ENCODE measurements around the gene KAT2B. TPM values are rescaled to one million over a fixed set of nuclear protein-coding genes. Genes with fewer than 3 reads are reported as not detected.
"Not testable (repeated sequence)": the region's sequence is repeated elsewhere in the genome, so short reads cannot be mapped to it uniquely, and the experiment has no call there.

The KAT2B gene
- total RNA-seq, 1 experiment from 2014 or later: 9.8 TPM

DNA sequence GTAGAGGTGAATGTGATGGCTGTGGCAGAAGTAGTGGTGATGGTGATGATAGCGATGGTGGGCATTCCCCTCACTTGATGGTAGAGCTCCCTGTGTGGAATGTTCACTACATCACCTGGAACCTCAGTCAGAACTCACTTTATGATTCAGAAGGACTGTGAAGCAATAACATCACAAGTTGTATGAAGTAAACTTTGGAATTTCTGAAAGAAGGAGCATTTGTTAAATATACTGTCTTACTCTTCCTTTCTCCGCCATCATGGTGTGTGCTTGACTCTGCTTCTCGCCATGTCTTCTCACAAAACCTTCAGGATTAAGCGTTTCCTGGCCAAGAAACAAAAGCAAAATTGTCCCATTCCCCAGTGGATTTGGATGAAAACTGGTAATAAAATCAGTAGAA, 28.1 kb upstream of the KAT2B start, which contains the start of gene PP2D1:
Gene PP2D1, minus strand, starts transcription at position 101 of the 400 bp plus-strand sequence. CDS start 192 bp downstream, outside the sequence.
- Mint-ChIP-seq H3K36me3 (ENCODE audit: insufficient read depth, unreplicated experiment) (no peaks in the 10 kb centered on the region), H3K9me3 (ENCODE audit: unreplicated experiment) (no peaks in the 10 kb centered on the region), H3K4me1 (ENCODE audit: low read depth, unreplicated experiment) (no peaks in the 10 kb centered on the region), H3K27ac (ENCODE audit: unreplicated experiment) (no peak within 1 kb of the TSS), H3K4me3 (ENCODE audit: unreplicated experiment) (no peak within 1 kb of the TSS), H3K27me3 (ENCODE audit: insufficient read depth, unreplicated experiment) (no peaks in the 10 kb centered on the region)
- H3K36me3 ChIP-seq (ENCODE audit: control insufficient read depth, insufficient read depth, low read length): no peaks in the 10 kb centered on the region
- no peaks in the 10 kb centered on the region for H3K4me1 ChIP-seq
- no peak for DNase-seq
- H3K4me3 ChIP-seq (ENCODE audit: low read depth, low read length): no peak within 1 kb of the TSS
- CTCF ChIA-PET: no interaction called here
- BruUV-seq (replicated peaks): no TSS peak
- no peaks in the 10 kb centered on the region for H3K9me3 ChIP-seq
- TF ChIP-seq, protein P1, sequence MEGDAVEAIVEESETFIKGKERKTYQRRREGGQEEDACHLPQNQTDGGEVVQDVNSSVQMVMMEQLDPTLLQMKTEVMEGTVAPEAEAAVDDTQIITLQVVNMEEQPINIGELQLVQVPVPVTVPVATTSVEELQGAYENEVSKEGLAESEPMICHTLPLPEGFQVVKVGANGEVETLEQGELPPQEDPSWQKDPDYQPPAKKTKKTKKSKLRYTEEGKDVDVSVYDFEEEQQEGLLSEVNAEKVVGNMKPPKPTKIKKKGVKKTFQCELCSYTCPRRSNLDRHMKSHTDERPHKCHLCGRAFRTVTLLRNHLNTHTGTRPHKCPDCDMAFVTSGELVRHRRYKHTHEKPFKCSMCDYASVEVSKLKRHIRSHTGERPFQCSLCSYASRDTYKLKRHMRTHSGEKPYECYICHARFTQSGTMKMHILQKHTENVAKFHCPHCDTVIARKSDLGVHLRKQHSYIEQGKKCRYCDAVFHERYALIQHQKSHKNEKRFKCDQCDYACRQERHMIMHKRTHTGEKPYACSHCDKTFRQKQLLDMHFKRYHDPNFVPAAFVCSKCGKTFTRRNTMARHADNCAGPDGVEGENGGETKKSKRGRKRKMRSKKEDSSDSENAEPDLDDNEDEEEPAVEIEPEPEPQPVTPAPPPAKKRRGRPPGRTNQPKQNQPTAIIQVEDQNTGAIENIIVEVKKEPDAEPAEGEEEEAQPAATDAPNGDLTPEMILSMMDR (IDR thresholded peaks at IDR 0.05; ENCODE audit: insufficient read depth in 1 of 2, low read depth in 1 of 2, low read length in 1 of 2, severe bottlenecking in 1 of 2, unreplicated experiment in 1 of 2): no peak
- intact Hi-C loops (cut with micrococcal nuclease; ENCODE audit: unreplicated experiment): no loop called here
- POLR2A ChIA-PET: no interaction called here
- no peaks in the 10 kb centered on the region for H3K27me3 ChIP-seq (replicated peaks; ENCODE audit: control insufficient read depth, insufficient read depth, low read length)

DNA sequence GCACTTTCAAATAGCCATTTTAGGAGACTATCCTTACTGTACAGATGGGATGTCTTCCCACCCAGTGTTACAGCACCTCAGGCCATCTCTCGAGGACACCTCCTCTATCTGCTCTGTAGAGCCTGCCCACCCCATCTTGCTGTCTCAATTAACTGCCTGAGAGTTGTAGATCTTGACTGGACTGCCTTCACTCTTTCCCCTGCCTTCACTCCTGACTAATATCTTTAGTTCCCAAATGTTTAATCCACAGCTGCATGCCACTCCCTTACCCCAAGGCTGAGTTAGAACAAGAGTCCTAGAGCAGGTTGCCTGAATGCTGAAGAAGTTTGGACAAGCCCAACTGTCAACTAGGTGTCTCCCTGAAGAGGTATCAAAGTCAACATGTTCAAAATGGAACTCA, 26.9 kb upstream of the KAT2B start:
- no peak overlapping the region for H3K27ac Mint-ChIP-seq (ENCODE audit: unreplicated experiment)
- H3K36me3 Mint-ChIP-seq (ENCODE audit: insufficient read depth, unreplicated experiment): no peaks in the 10 kb centered on the region
- H3K9me3 Mint-ChIP-seq (ENCODE audit: unreplicated experiment): no peaks in the 10 kb centered on the region
- no peaks in the 10 kb centered on the region for H3K4me1 ChIP-seq
- H3K9me3 ChIP-seq: no peaks in the 10 kb centered on the region
- no TSS peak for BruUV-seq (replicated peaks)
- H3K4me3 ChIP-seq (ENCODE audit: low read depth, low read length): no peak overlapping the region
- H3K27me3 Mint-ChIP-seq (ENCODE audit: insufficient read depth, unreplicated experiment): no peaks in the 10 kb centered on the region
- CTCF ChIA-PET: no interaction called here
- intact Hi-C loops (cut with micrococcal nuclease; ENCODE audit: unreplicated experiment): no loop called here
- no peaks in the 10 kb centered on the region for H3K27me3 ChIP-seq (replicated peaks; ENCODE audit: control insufficient read depth, insufficient read depth, low read length)
- no peaks in the 10 kb centered on the region for H3K4me1 Mint-ChIP-seq (ENCODE audit: low read depth, unreplicated experiment)
- H3K4me3 Mint-ChIP-seq (ENCODE audit: unreplicated experiment): no peak overlapping the region
- POLR2A ChIA-PET: no interaction called here
- DNase-seq: no peak
- H3K36me3 ChIP-seq (ENCODE audit: control insufficient read depth, insufficient read depth, low read length): no peaks in the 10 kb centered on the region
- TF ChIP-seq, protein P1 (IDR thresholded peaks at IDR 0.05; ENCODE audit: insufficient read depth in 1 of 2, low read depth in 1 of 2, low read length in 1 of 2, severe bottlenecking in 1 of 2, unreplicated experiment in 1 of 2): no peak

DNA sequence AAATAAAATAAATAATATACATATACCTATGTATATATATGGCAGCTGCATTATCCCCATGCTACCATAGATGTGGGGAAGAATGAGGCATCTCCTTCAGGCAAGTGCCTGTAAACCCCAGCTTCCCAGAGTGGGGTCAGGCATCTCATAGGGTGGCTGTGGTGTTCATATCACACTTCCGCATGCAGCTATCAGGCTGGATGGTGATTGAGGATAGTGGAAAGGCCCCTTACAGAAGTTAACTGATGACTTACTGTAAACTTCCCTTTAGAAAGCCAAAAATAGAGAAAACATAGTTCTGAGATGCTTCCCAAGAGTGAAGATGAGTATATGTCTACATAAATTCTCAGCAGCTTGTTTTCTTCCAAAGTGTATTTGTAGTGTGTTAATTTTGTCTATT, 24.7 kb upstream of the KAT2B start:
- Mint-ChIP-seq H3K9me3 (ENCODE audit: unreplicated experiment) (no peaks in the 10 kb centered on the region), H3K4me1 (ENCODE audit: low read depth, unreplicated experiment) (no peaks in the 10 kb centered on the region), H3K4me3 (ENCODE audit: unreplicated experiment) (no peak overlapping the region), H3K36me3 (ENCODE audit: insufficient read depth, unreplicated experiment) (no peaks in the 10 kb centered on the region), H3K27ac (ENCODE audit: unreplicated experiment) (no peak overlapping the region), H3K27me3 (ENCODE audit: insufficient read depth, unreplicated experiment) (no peaks in the 10 kb centered on the region)
- H3K36me3 ChIP-seq (ENCODE audit: control insufficient read depth, insufficient read depth, low read length): no peaks in the 10 kb centered on the region
- BruUV-seq (replicated peaks): no TSS peak
- no peaks in the 10 kb centered on the region for H3K9me3 ChIP-seq
- intact Hi-C loops (cut with micrococcal nuclease; ENCODE audit: unreplicated experiment): no loop called here
- no peak overlapping the region for H3K4me3 ChIP-seq (ENCODE audit: low read depth, low read length)
- TF ChIP-seq, protein P1 (IDR thresholded peaks at IDR 0.05; ENCODE audit: insufficient read depth in 1 of 2, low read depth in 1 of 2, low read length in 1 of 2, severe bottlenecking in 1 of 2, unreplicated experiment in 1 of 2): no peak
- ChIA-PET POLR2A (no interaction called here), CTCF (no interaction called here)
- no peaks in the 10 kb centered on the region for H3K27me3 ChIP-seq (replicated peaks; ENCODE audit: control insufficient read depth, insufficient read depth, low read length)
- H3K4me1 ChIP-seq: no peaks in the 10 kb centered on the region
- no peak for DNase-seq

DNA sequence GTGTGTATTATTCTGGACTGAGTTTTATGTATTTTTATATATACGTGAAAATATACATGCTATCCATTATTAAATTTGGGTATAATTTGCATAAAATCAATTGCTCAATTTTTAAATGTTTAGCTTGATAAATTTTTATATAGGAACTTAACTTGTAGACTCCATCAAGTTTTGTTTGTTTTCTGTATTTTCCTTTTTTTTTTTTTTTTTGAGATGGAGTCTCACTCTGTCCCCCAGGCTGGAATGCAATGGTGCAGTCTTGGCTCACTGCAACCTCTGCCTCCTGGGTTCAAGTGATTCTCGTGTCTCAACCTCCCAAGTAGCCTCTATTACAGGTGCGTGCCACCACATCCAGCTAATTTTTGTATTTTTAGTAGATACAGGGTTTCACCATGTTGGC, 24.2 kb upstream of the KAT2B start:
- DNase-seq; H3K27ac Mint-ChIP-seq (ENCODE audit: unreplicated experiment); H3K4me3 Mint-ChIP-seq (ENCODE audit: unreplicated experiment); H3K4me1 Mint-ChIP-seq (ENCODE audit: low read depth, unreplicated experiment); BruUV-seq (replicated peaks); H3K27me3 Mint-ChIP-seq (ENCODE audit: insufficient read depth, unreplicated experiment); H3K9me3 Mint-ChIP-seq (ENCODE audit: unreplicated experiment); CTCF ChIA-PET; H3K36me3 ChIP-seq (ENCODE audit: control insufficient read depth, insufficient read depth, low read length); POLR2A ChIA-PET; H3K4me3 ChIP-seq (ENCODE audit: low read depth, low read length); H3K27me3 ChIP-seq (replicated peaks; ENCODE audit: control insufficient read depth, insufficient read depth, low read length); H3K4me1 ChIP-seq; H3K9me3 ChIP-seq; H3K36me3 Mint-ChIP-seq (ENCODE audit: insufficient read depth, unreplicated experiment); intact Hi-C loops (cut with micrococcal nuclease; ENCODE audit: unreplicated experiment): not testable (repeated sequence)

Data from Caco-2 (cell line).